Psoas muscle (tissue), 8 donors: ENCODE data around the gene BEST2. TPM values are rescaled to one million over a fixed set of nuclear protein-coding genes. Genes with fewer than 3 reads are reported as not detected.

Experiments used
- ATAC-seq, 4 donors: fragments of 200-7000 bp; cut with Tn5 transposase; one replicate each; pipeline ENCODE4 v1.9.1; 2020; ENCODE audit warnings: moderate library complexity in 3 of 4, mild to moderate bottlenecking in 2 of 4
- DNase-seq, 2 donors: peaks; one replicate each; pipeline ENCODE4 v3.0.0-alpha.2; 2020
- H3K27ac ChIP-seq: fragments of 200-600 bp; one replicate; pipeline ENCODE4 v1.8.0; 2022
- H3K27me3 ChIP-seq, 3 donors: fragments of 200-600 bp in 1 of 3; one replicate each; pipeline versions ENCODE4 v1.6.1 to v1.8.0; 2013 to 2022; ENCODE audit warnings: low read length in 2 of 3, mild to moderate bottlenecking in 2 of 3, moderate library complexity in 1 of 3; ENCODE audit not compliant: insufficient read depth in 3 of 3
- H3K36me3 ChIP-seq, 2 donors: fragments of 200-600 bp in 1 of 2; one replicate each; pipeline versions ENCODE4 v1.6.1 to v1.8.0; 2013 to 2022; ENCODE audit warnings: low read depth in 1 of 2, mild to moderate bottlenecking in 1 of 2, moderate library complexity in 1 of 2; ENCODE audit not compliant: insufficient read depth in 1 of 2
- H3K4me1 ChIP-seq: fragments of 200-600 bp; one replicate; pipeline ENCODE4 v1.8.0; 2022
- H3K4me3 ChIP-seq: fragments of 200-600 bp; one replicate; pipeline ENCODE4 v1.8.0; 2022; ENCODE audit warnings: mild to moderate bottlenecking
- H3K9me3 ChIP-seq: fragments of 200-600 bp; one replicate; pipeline ENCODE4 v1.8.0; 2022
- CTCF ChIP-seq: fragments of 200-600 bp; IDR thresholded peaks from one replicate; pipeline ENCODE4 v1.8.0; 2022; ENCODE audit warnings: antibody characterized with exemption
- WGBS, 3 donors: extraction: QIAGEN DNeasy Blood & Tissue Kit; methylation state at CpG; one replicate each; pipeline versions ENCODE4 v1.1.6 to v1.1.7; 2013; 5-methylcytosine and 5-hydroxymethylcytosine counted together
- intact Hi-C, 2 donors: fragments of 100-400 bp; cut with DNase I; formaldehyde crosslinking; loops; one replicate each; pipeline versions ENCODE4 v1.11.0 to v1.14.2; 2022
- polyA plus RNA-seq, 3 donors: library from polyadenylated mRNA; stranded (reverse); fragments of 200-250 nt; gene quantifications; one replicate each; pipeline ENCODE4 v1.2.3, GENCODE V29; 2013
- total RNA-seq, 4 donors: library from RNA; stranded (reverse); fragmentation: NEBNext Ultra II Directional in 2 of 4; extraction: Animal tissue kit (Norgen Biotek cat#: 25700) in 2 of 4; gene quantifications; one replicate each; pipeline versions ENCODE4 v1.2.1 to v1.2.4, GENCODE V29; 2021 to 2023
- donor health status: healthy with polysubstance abuse.
- donor health status: DM: no; HTN: no; CAD: no; lungs with moderate emphysema.
- donor health status: Bipolar disorder and iron deficiency.
- donor health status: healthy.
- donor health status: DM: yes; HTN: yes; CAD: no.
- donor health status: DM: no; HTN: no; CAD: no.
- donor health status: DM: no; HTN: no; CAD: no.
- donor health status: DM: yes; HTN: yes; CAD: no.

BEST2 gene
- total and polyA plus RNA-seq, 7 donors: 0.04 to 0.37 (median 0.08) TPM; not detected in 4

GRCh38 chr19:12774588-12775555 is 23.3 kb downstream of the BEST2 start, which contains the start of gene HOOK2:
HOOK2 (minus strand) TSS chr19:12775552; CDS start chr19:12775449, 103 bp downstream.
- Histone ChIP-seq H3K27me3 (no peaks in the 10 kb centered on the region), H3K4me3 (peak within 1 kb of the TSS; percentile 76), H3K27ac (peak within 1 kb of the TSS; percentile 90), H3K36me3 (peaks cover 0 to 9% of the 10 kb centered on the region in 2 donors), H3K4me1 (peaks cover 50% of the 10 kb centered on the region), H3K9me3 (no peaks in the 10 kb centered on the region)
- peak in 1 of 4 donors; percentile 9 for ATAC-seq
- WGBS, 3 donors: 15 to 21% (median 18%) methylated on average over 39 to 58 of the region's 58 CpGs
- DNase-seq: no peak
- no peak for TF ChIP-seq CTCF
- intact Hi-C loops: no loop called here

- Histone ChIP-seq H3K4me1 (peaks cover 43% of the 10 kb centered on the region), H3K9me3 (no peaks in the 10 kb centered on the region), H3K4me3 (peak overlapping the region; percentile 86), H3K27ac (peak overlapping the region; percentile 88), H3K36me3 (no peaks in the 10 kb centered on the region), H3K27me3 (no peaks in the 10 kb centered on the region)
- peak; percentile 94 for TF ChIP-seq CTCF
- 10 to 11% (median 11%) methylated on average over 43 of the region's 43 CpGs for WGBS, 3 donors
- DNase-seq (peak; percentile 84 to 88), ATAC-seq (peak; percentile 51 to 70 (median 60))
- intact Hi-C loops: loop anchor here in 1 of 2 donors (1.0 kb wide), 1 partner anchor 19 kb away; no protein-coding TSS in a partner anchor
These were observed 25.8 kb downstream of the BEST2 start for GRCh38 chr19:12777217-12778016.

- Histone ChIP-seq H3K9me3 (no peaks in the 10 kb centered on the region), H3K27me3 (no peaks in the 10 kb centered on the region), H3K4me1 (peaks cover 38% of the 10 kb centered on the region), H3K4me3 (peak overlapping the region; percentile 86), H3K36me3 (no peaks in the 10 kb centered on the region), H3K27ac (peak overlapping the region; percentile 88)
- no peak for TF ChIP-seq CTCF
- WGBS, 3 donors: 2 to 3% (median 2%) methylated on average over 40 to 44 of the region's 44 CpGs
- ATAC-seq (peak; percentile 54 to 59 (median 55)), DNase-seq (peak; percentile 82 to 83)
- intact Hi-C loops: no loop called here
These were observed 26.7 kb downstream of the BEST2 start for GRCh38 chr19:12778017-12778904.

GRCh38 chr19:12778905-12779161 is 27.2 kb downstream of the BEST2 start:
- no peaks in the 10 kb centered on the region for H3K36me3 ChIP-seq
- 23 to 38% (median 32%) methylated on average over 6 of the region's 6 CpGs for WGBS, 3 donors
- DNase-seq: no peak
- peak overlapping the region; percentile 86 for H3K4me3 ChIP-seq
- H3K27ac ChIP-seq: peak overlapping the region; percentile 88
- TF ChIP-seq CTCF: no peak
- no peaks in the 10 kb centered on the region for H3K9me3 ChIP-seq
- H3K27me3 ChIP-seq: no peaks in the 10 kb centered on the region
- ATAC-seq: no peak
- intact Hi-C loops: no loop called here
- H3K4me1 ChIP-seq: peaks cover 38% of the 10 kb centered on the region
